B cell (primary cell): ENCODE data around the gene BCAR3. TPM values are rescaled to one million over a fixed set of nuclear protein-coding genes. Genes with fewer than 3 reads are reported as not detected.

Source experiments
- ATAC-seq: fragments of 200-7000 bp; cut with Tn5 transposase; one replicate; pipeline ENCODE4 v1.10.0; 2021; ENCODE audit warnings: low read depth, mild to moderate bottlenecking, moderate number of reproducible peaks, moderate library complexity
- CTCF ChIA-PET: fragments of 350-600 bp; sonication (Branson Sonifier 250); formaldehyde crosslinking; loops from one replicate; lab custom pipeline; 2021; ENCODE audit warnings: antibody characterized with exemption, inconsistent platforms; lab: Charles Lee
- POLR2A ChIA-PET: fragments of 350-600 bp; sonication (Branson Sonifier 250); formaldehyde crosslinking; loops from one replicate; lab custom pipeline; 2021; ENCODE audit warnings: antibody characterized with exemption; lab: Charles Lee
- DNase-seq: peaks from one replicate; pipeline ENCODE4 v3.0.0; 2013
- H2AFZ ChIP-seq: 2 replicates; pipeline ENCODE4 v1.6.1; 2012; ENCODE audit warnings: mild to moderate bottlenecking, low read depth, low read length; ENCODE audit not compliant: insufficient read depth, poor library complexity, severe bottlenecking
- H3K27ac ChIP-seq, 2 donors: 1 replicate in 1 of 2; 2 replicates in 1 of 2; pipeline ENCODE4 v1.5.1; 2012 to 2013; ENCODE audit warnings: low read length in 2 of 2, mild to moderate bottlenecking in 2 of 2, moderate library complexity in 1 of 2
- H3K27me3 ChIP-seq, 4 experiments: fragments of 200-600 bp in 1 of 4; sonication (generic) in 1 of 4; replicated peaks in 1 of 4; 1 replicate in 2 of 4; 2 replicates in 2 of 4; pipeline versions ENCODE4 v1.6.1 to v1.7.0; 2013 to 2016; ENCODE audit warnings: low read length in 3 of 4, mild to moderate bottlenecking in 2 of 4, mixed read lengths in 1 of 4, moderate library complexity in 1 of 4; ENCODE audit not compliant: insufficient read depth in 4 of 4, control insufficient read depth in 3 of 4; ENCODE audit errors: control extremely low read depth in 1 of 4
- H3K36me3 ChIP-seq, 2 experiments: replicated peaks in 1 of 2; 1 replicate in 1 of 2; 2 replicates in 1 of 2; pipeline versions ENCODE4 v1.6.1 to v1.7.1; 2013; ENCODE audit warnings: low read length in 1 of 2; ENCODE audit not compliant: insufficient read depth in 2 of 2, control insufficient read depth in 1 of 2; ENCODE audit errors: control extremely low read depth in 1 of 2, extremely low read depth in 1 of 2
- H3K4me1 ChIP-seq, 2 donors: fragments of 200-600 bp in 1 of 2; sonication (generic) in 1 of 2; 1 replicate in 1 of 2; 2 replicates in 1 of 2; pipeline versions ENCODE4 v1.5.1 to v1.6.1; 2013 to 2017; ENCODE audit warnings: low read length in 2 of 2; ENCODE audit not compliant: control insufficient read depth in 2 of 2, insufficient read depth in 2 of 2
- H3K4me2 ChIP-seq: replicated peaks from 2 replicates; pipeline ENCODE3; 2012; ENCODE audit warnings: mild to moderate bottlenecking, low read depth, low read length; ENCODE audit not compliant: poor library complexity, severe bottlenecking
- H3K4me3 ChIP-seq, 5 experiments: fragments of 200-600 bp in 1 of 5; sonication (generic) in 1 of 5; 1 replicate in 3 of 5; 2 replicates in 2 of 5; pipeline versions ENCODE4 v1.5.1 to v1.7.0; 2011 to 2016; ENCODE audit warnings: low read length in 4 of 5, mild to moderate bottlenecking in 4 of 5, low read depth in 2 of 5, control low read depth in 1 of 5, moderate library complexity in 1 of 5; ENCODE audit not compliant: insufficient read depth in 1 of 5; ENCODE audit errors: control extremely low read depth in 1 of 5, extremely low read depth in 1 of 5
- H3K79me2 ChIP-seq: fragments of 200-600 bp; sonication (generic); one replicate; pipeline ENCODE4 v1.6.0; 2016; ENCODE audit warnings: low read length; ENCODE audit not compliant: control insufficient read depth, insufficient read depth
- H3K9ac ChIP-seq: fragments of 200-600 bp; sonication (generic); 2 replicates; pipeline ENCODE4 v1.6.1; 2017; ENCODE audit warnings: mild to moderate bottlenecking, low read length, moderate library complexity
- H3K9me3 ChIP-seq, 3 donors: one replicate each; pipeline versions ENCODE4 v1.6.1 to v1.7.1; 2013; ENCODE audit warnings: low read length in 2 of 3; ENCODE audit not compliant: control insufficient read depth in 2 of 3, insufficient read depth in 1 of 3; ENCODE audit errors: control extremely low read depth in 1 of 3
- H4K20me1 ChIP-seq: 2 replicates; pipeline ENCODE4 v1.6.0; 2012; ENCODE audit warnings: mild to moderate bottlenecking, low read length; ENCODE audit not compliant: insufficient read depth, control insufficient read depth, poor library complexity, severe bottlenecking
- H3K27ac Mint-ChIP-seq: one replicate; pipeline ENCODE4 v1.8.0; 2021; ENCODE audit warnings: mixed read lengths
- H3K27me3 Mint-ChIP-seq: one replicate; pipeline ENCODE4 v1.8.0; 2021; ENCODE audit warnings: mixed read lengths
- H3K4me1 Mint-ChIP-seq: one replicate; pipeline ENCODE4 v1.8.0; 2021; ENCODE audit warnings: mixed read lengths
- H3K4me3 Mint-ChIP-seq: one replicate; pipeline ENCODE4 v1.8.0; 2021; ENCODE audit warnings: mixed read lengths
- H3K9me3 Mint-ChIP-seq: one replicate; pipeline ENCODE4 v1.8.0; 2022; ENCODE audit warnings: mixed read lengths; ENCODE audit not compliant: insufficient read depth
- EZH2 ChIP-seq: IDR thresholded peaks from 2 replicates; pipeline ENCODE4 v1.6.1; 2012; ENCODE audit warnings: borderline replicate concordance, low read depth, mild to moderate bottlenecking, moderate library complexity, low read length; ENCODE audit not compliant: insufficient read depth, poor library complexity, severe bottlenecking
- WGBS: methylation state at CpG from one replicate; pipeline ENCODE4 v1.1.5; 2013; ENCODE audit warnings: missing lambda C conversion rate; ENCODE audit not compliant: insufficient coverage; 5-methylcytosine and 5-hydroxymethylcytosine counted together
- intact Hi-C: fragments of 100-400 bp; cut with micrococcal nuclease; formaldehyde crosslinking; loops from one replicate; pipeline ENCODE4 v1.10.0; 2022
- polyA plus RNA-seq: library from polyadenylated mRNA; depleted of rRNA; stranded (reverse); fragments of >200 nt; gene quantifications from 2 replicates; pipeline ENCODE4 v1.2.3, GENCODE V29; 2012
- total RNA-seq, 2 donors: library from RNA; stranded (reverse); fragments of 120-200 nt in 1 of 2; gene quantifications; 1 replicate in 1 of 2; 2 replicates in 1 of 2; pipeline versions ENCODE4 v1.2.3 to v1.2.4, GENCODE V29; 2013 to 2022
- TF ChIP-seq, protein P1 (sequence below): fragments of 200-600 bp; IDR thresholded peaks from one replicate; pipeline ENCODE4 v1.8.0; 2022; ENCODE audit warnings: antibody characterized with exemption, mild to moderate bottlenecking

BCAR3 gene
- total and polyA plus RNA-seq, 2 donors (not counting 1 experiment from before 2014, with no cell fraction given): 6.7 to 13.0 TPM

DNA sequence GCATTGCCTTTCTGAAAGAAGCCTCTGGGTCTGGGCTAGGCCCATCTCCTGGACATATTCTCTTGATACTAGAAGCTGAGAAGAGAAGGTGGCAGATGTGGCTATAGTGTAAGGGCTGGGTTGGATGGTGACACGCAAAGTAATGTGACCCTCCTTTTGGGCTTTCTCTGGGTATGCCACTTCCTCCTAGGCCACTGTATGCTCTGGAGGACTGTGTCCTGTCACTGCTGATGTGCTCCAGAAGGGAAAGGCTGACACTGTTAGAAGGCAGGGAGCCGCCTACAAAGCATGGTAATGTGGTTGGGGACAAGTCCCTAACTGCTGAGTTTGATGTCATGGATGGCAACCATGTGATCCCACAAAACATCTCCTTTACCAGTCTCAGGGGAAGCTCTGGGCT lies 112.1 kb downstream of the BCAR3 start:
- H3K9ac ChIP-seq: no peak overlapping the region
- no peaks in the 10 kb centered on the region for H3K4me1 ChIP-seq
- no peaks in the 10 kb centered on the region for H3K79me2 ChIP-seq
- ChIA-PET CTCF (no interaction called here), POLR2A (no interaction called here)
- H2AFZ ChIP-seq: no peak overlapping the region
- Mint-ChIP-seq H3K4me3 (no peak overlapping the region), H3K4me1 (no peaks in the 10 kb centered on the region), H3K27ac (no peak overlapping the region), H3K27me3 (no peaks in the 10 kb centered on the region), H3K9me3 (no peaks in the 10 kb centered on the region)
- H3K27me3 ChIP-seq: no peaks in the 10 kb centered on the region
- TF ChIP-seq EZH2: no peak
- TF ChIP-seq, protein P1, sequence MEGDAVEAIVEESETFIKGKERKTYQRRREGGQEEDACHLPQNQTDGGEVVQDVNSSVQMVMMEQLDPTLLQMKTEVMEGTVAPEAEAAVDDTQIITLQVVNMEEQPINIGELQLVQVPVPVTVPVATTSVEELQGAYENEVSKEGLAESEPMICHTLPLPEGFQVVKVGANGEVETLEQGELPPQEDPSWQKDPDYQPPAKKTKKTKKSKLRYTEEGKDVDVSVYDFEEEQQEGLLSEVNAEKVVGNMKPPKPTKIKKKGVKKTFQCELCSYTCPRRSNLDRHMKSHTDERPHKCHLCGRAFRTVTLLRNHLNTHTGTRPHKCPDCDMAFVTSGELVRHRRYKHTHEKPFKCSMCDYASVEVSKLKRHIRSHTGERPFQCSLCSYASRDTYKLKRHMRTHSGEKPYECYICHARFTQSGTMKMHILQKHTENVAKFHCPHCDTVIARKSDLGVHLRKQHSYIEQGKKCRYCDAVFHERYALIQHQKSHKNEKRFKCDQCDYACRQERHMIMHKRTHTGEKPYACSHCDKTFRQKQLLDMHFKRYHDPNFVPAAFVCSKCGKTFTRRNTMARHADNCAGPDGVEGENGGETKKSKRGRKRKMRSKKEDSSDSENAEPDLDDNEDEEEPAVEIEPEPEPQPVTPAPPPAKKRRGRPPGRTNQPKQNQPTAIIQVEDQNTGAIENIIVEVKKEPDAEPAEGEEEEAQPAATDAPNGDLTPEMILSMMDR: no peak
- H3K9me3 ChIP-seq: no peaks in the 10 kb centered on the region
- H3K4me3 ChIP-seq: no peak overlapping the region
- no peak overlapping the region for H3K4me2 ChIP-seq
- intact Hi-C loops: no loop called here
- WGBS: 100% methylated on average over 2 of the region's 2 CpGs
- H4K20me1 ChIP-seq: no peaks in the 10 kb centered on the region
- H3K36me3 ChIP-seq: peaks cover 2 to 58% of the 10 kb centered on the region in 2 experiments
- DNase-seq: no peak
- no peak for ATAC-seq
- no peak overlapping the region for H3K27ac ChIP-seq

DNA sequence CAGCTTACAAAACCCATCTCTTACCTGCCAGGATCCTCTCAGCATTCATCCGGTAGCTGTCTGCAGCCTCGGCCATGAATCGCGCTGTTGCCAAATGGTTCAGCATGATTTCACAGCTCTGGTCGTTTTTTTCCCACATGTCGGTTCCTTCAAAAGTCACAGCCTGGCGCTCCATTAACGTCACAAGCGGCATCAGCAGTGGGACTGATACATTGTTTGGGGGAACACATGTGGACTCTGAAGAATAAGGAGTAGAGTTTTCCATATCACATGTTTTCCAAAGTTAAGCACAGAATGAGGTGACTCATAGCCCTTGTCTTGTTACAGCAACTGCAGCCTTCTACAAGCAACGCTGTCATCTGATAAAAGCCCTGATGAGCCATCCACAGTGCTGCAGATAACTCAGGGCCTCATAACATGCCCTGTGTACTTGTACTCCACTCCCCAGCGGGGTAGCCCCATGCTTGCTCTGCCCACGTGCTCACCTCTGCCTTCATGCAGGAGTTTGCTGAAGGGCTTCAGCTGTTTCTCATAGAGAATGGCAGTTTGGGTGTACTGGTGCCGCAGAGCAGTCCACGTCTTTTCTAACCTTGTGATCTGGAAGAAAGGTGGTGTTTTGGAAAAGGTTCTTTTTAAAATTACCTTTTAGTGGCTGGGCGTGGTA lies 114.2 kb downstream of the BCAR3 start:
- 94% methylated on average over 15 of the region's 15 CpGs for WGBS
- H2AFZ ChIP-seq: no peak overlapping the region
- TF ChIP-seq EZH2: no peak
- TF ChIP-seq, protein P1: no peak
- DNase-seq (no peak), ATAC-seq (no peak)
- no peak overlapping the region for H3K4me3 ChIP-seq
- H3K9ac ChIP-seq: no peak overlapping the region
- H3K4me1 Mint-ChIP-seq: no peaks in the 10 kb centered on the region
- no peaks in the 10 kb centered on the region for H3K27me3 Mint-ChIP-seq
- no peaks in the 10 kb centered on the region for H3K27me3 ChIP-seq
- H3K9me3 Mint-ChIP-seq: no peaks in the 10 kb centered on the region
- no peak overlapping the region for H3K4me2 ChIP-seq
- no peaks in the 10 kb centered on the region for H4K20me1 ChIP-seq
- H3K4me3 Mint-ChIP-seq: no peak overlapping the region
- intact Hi-C loops: no loop called here
- POLR2A ChIA-PET: no interaction called here
- H3K27ac ChIP-seq: no peak overlapping the region
- no peaks in the 10 kb centered on the region for H3K79me2 ChIP-seq
- no peak overlapping the region for H3K27ac Mint-ChIP-seq
- no peaks in the 10 kb centered on the region for H3K9me3 ChIP-seq
- CTCF ChIA-PET: no interaction called here
- peaks cover 5 to 46% of the 10 kb centered on the region in 2 experiments for H3K36me3 ChIP-seq
- no peaks in the 10 kb centered on the region for H3K4me1 ChIP-seq
